B cell (primary cell): ENCODE data around the gene CTNNA3. TPM values are rescaled to one million over a fixed set of nuclear protein-coding genes. Genes with fewer than 3 reads are reported as not detected.

Experiments used
- ATAC-seq: fragments of 200-7000 bp; cut with Tn5 transposase; one replicate; pipeline ENCODE4 v1.10.0; 2021; ENCODE audit warnings: low read depth, mild to moderate bottlenecking, moderate number of reproducible peaks, moderate library complexity
- CTCF ChIA-PET: fragments of 350-600 bp; sonication (Branson Sonifier 250); formaldehyde crosslinking; loops from one replicate; lab custom pipeline; 2021; ENCODE audit warnings: antibody characterized with exemption, inconsistent platforms; lab: Charles Lee
- POLR2A ChIA-PET: fragments of 350-600 bp; sonication (Branson Sonifier 250); formaldehyde crosslinking; loops from one replicate; lab custom pipeline; 2021; ENCODE audit warnings: antibody characterized with exemption; lab: Charles Lee
- DNase-seq: peaks from one replicate; pipeline ENCODE4 v3.0.0; 2013
- H2AFZ ChIP-seq: 2 replicates; pipeline ENCODE4 v1.6.1; 2012; ENCODE audit warnings: mild to moderate bottlenecking, low read depth, low read length; ENCODE audit not compliant: insufficient read depth, poor library complexity, severe bottlenecking
- H3K27ac ChIP-seq, 2 donors: 1 replicate in 1 of 2; 2 replicates in 1 of 2; pipeline ENCODE4 v1.5.1; 2012 to 2013; ENCODE audit warnings: low read length in 2 of 2, mild to moderate bottlenecking in 2 of 2, moderate library complexity in 1 of 2
- H3K27me3 ChIP-seq, 4 experiments: fragments of 200-600 bp in 1 of 4; sonication (generic) in 1 of 4; replicated peaks in 1 of 4; 1 replicate in 2 of 4; 2 replicates in 2 of 4; pipeline versions ENCODE4 v1.6.1 to v1.7.0; 2013 to 2016; ENCODE audit warnings: low read length in 3 of 4, mild to moderate bottlenecking in 2 of 4, mixed read lengths in 1 of 4, moderate library complexity in 1 of 4; ENCODE audit not compliant: insufficient read depth in 4 of 4, control insufficient read depth in 3 of 4; ENCODE audit errors: control extremely low read depth in 1 of 4
- H3K36me3 ChIP-seq, 2 experiments: replicated peaks in 1 of 2; 1 replicate in 1 of 2; 2 replicates in 1 of 2; pipeline versions ENCODE4 v1.6.1 to v1.7.1; 2013; ENCODE audit warnings: low read length in 1 of 2; ENCODE audit not compliant: insufficient read depth in 2 of 2, control insufficient read depth in 1 of 2; ENCODE audit errors: control extremely low read depth in 1 of 2, extremely low read depth in 1 of 2
- H3K4me1 ChIP-seq, 2 donors: fragments of 200-600 bp in 1 of 2; sonication (generic) in 1 of 2; 1 replicate in 1 of 2; 2 replicates in 1 of 2; pipeline versions ENCODE4 v1.5.1 to v1.6.1; 2013 to 2017; ENCODE audit warnings: low read length in 2 of 2; ENCODE audit not compliant: control insufficient read depth in 2 of 2, insufficient read depth in 2 of 2
- H3K4me2 ChIP-seq: replicated peaks from 2 replicates; pipeline ENCODE3; 2012; ENCODE audit warnings: mild to moderate bottlenecking, low read depth, low read length; ENCODE audit not compliant: poor library complexity, severe bottlenecking
- H3K4me3 ChIP-seq, 5 experiments: fragments of 200-600 bp in 1 of 5; sonication (generic) in 1 of 5; 1 replicate in 3 of 5; 2 replicates in 2 of 5; pipeline versions ENCODE4 v1.5.1 to v1.7.0; 2011 to 2016; ENCODE audit warnings: low read length in 4 of 5, mild to moderate bottlenecking in 4 of 5, low read depth in 2 of 5, control low read depth in 1 of 5, moderate library complexity in 1 of 5; ENCODE audit not compliant: insufficient read depth in 1 of 5; ENCODE audit errors: control extremely low read depth in 1 of 5, extremely low read depth in 1 of 5
- H3K79me2 ChIP-seq: fragments of 200-600 bp; sonication (generic); one replicate; pipeline ENCODE4 v1.6.0; 2016; ENCODE audit warnings: low read length; ENCODE audit not compliant: control insufficient read depth, insufficient read depth
- H3K9ac ChIP-seq: fragments of 200-600 bp; sonication (generic); 2 replicates; pipeline ENCODE4 v1.6.1; 2017; ENCODE audit warnings: mild to moderate bottlenecking, low read length, moderate library complexity
- H3K9me3 ChIP-seq, 3 donors: one replicate each; pipeline versions ENCODE4 v1.6.1 to v1.7.1; 2013; ENCODE audit warnings: low read length in 2 of 3; ENCODE audit not compliant: control insufficient read depth in 2 of 3, insufficient read depth in 1 of 3; ENCODE audit errors: control extremely low read depth in 1 of 3
- H4K20me1 ChIP-seq: 2 replicates; pipeline ENCODE4 v1.6.0; 2012; ENCODE audit warnings: mild to moderate bottlenecking, low read length; ENCODE audit not compliant: insufficient read depth, control insufficient read depth, poor library complexity, severe bottlenecking
- H3K27ac Mint-ChIP-seq: one replicate; pipeline ENCODE4 v1.8.0; 2021; ENCODE audit warnings: mixed read lengths
- H3K27me3 Mint-ChIP-seq: one replicate; pipeline ENCODE4 v1.8.0; 2021; ENCODE audit warnings: mixed read lengths
- H3K4me1 Mint-ChIP-seq: one replicate; pipeline ENCODE4 v1.8.0; 2021; ENCODE audit warnings: mixed read lengths
- H3K4me3 Mint-ChIP-seq: one replicate; pipeline ENCODE4 v1.8.0; 2021; ENCODE audit warnings: mixed read lengths
- H3K9me3 Mint-ChIP-seq: one replicate; pipeline ENCODE4 v1.8.0; 2022; ENCODE audit warnings: mixed read lengths; ENCODE audit not compliant: insufficient read depth
- CTCF ChIP-seq: fragments of 200-600 bp; IDR thresholded peaks from one replicate; pipeline ENCODE4 v1.8.0; 2022; ENCODE audit warnings: antibody characterized with exemption, mild to moderate bottlenecking
- EZH2 ChIP-seq: IDR thresholded peaks from 2 replicates; pipeline ENCODE4 v1.6.1; 2012; ENCODE audit warnings: borderline replicate concordance, low read depth, mild to moderate bottlenecking, moderate library complexity, low read length; ENCODE audit not compliant: insufficient read depth, poor library complexity, severe bottlenecking
- WGBS: methylation state at CpG from one replicate; pipeline ENCODE4 v1.1.5; 2013; ENCODE audit warnings: missing lambda C conversion rate; ENCODE audit not compliant: insufficient coverage; 5-methylcytosine and 5-hydroxymethylcytosine counted together
- intact Hi-C: fragments of 100-400 bp; cut with micrococcal nuclease; formaldehyde crosslinking; loops from one replicate; pipeline ENCODE4 v1.10.0; 2022
- polyA plus RNA-seq: library from polyadenylated mRNA; depleted of rRNA; stranded (reverse); fragments of >200 nt; gene quantifications from 2 replicates; pipeline ENCODE4 v1.2.3, GENCODE V29; 2012
- total RNA-seq, 2 donors: library from RNA; stranded (reverse); fragments of 120-200 nt in 1 of 2; gene quantifications; 1 replicate in 1 of 2; 2 replicates in 1 of 2; pipeline versions ENCODE4 v1.2.3 to v1.2.4, GENCODE V29; 2013 to 2022

The CTNNA3 gene
- total and polyA plus RNA-seq, 2 donors (not counting 1 experiment from before 2014, with no cell fraction given) = 0.01 TPM; not detected in 1

- Histone ChIP-seq H3K79me2 (no peaks in the 10 kb centered on the region), H2AFZ (no peak overlapping the region), H3K27me3 (no peaks in the 10 kb centered on the region), H3K27ac (no peak overlapping the region), H3K36me3 (no peaks in the 10 kb centered on the region), H3K4me1 (no peaks in the 10 kb centered on the region), H3K9ac (no peak overlapping the region), H3K4me2 (no peak overlapping the region), H3K9me3 (no peaks in the 10 kb centered on the region), H3K4me3 (no peak overlapping the region), H4K20me1 (no peaks in the 10 kb centered on the region)
- H3K27ac Mint-ChIP-seq = no peak overlapping the region
- TF ChIP-seq CTCF (no peak), EZH2 (no peak)
- DNase-seq (no peak), ATAC-seq (no peak)
- no peaks in the 10 kb centered on the region for H3K4me1 Mint-ChIP-seq
- no peak overlapping the region for H3K4me3 Mint-ChIP-seq
- no peaks in the 10 kb centered on the region for H3K9me3 Mint-ChIP-seq
- intact Hi-C loops = no loop called here
- POLR2A ChIA-PET = no interaction called here
- CTCF ChIA-PET = no interaction called here
- no peaks in the 10 kb centered on the region for H3K27me3 Mint-ChIP-seq
- 100% methylated on average over 1 of the region's 3 CpGs for WGBS
Measured at GRCh38 chr10:67100951-67101350, 595.0 kb downstream of the CTNNA3 start.

GRCh38 chr10:67098461-67098860 lies 597.5 kb downstream of the CTNNA3 start:
- Histone ChIP-seq H3K27me3 (no peaks in the 10 kb centered on the region), H3K9me3 (no peaks in the 10 kb centered on the region), H3K4me3 (no peak overlapping the region), H3K36me3 (no peaks in the 10 kb centered on the region), H4K20me1 (no peaks in the 10 kb centered on the region), H3K27ac (no peak overlapping the region), H3K4me2 (no peak overlapping the region), H3K9ac (no peak overlapping the region), H3K79me2 (no peaks in the 10 kb centered on the region), H2AFZ (no peak overlapping the region), H3K4me1 (no peaks in the 10 kb centered on the region)
- H3K4me1 Mint-ChIP-seq = no peaks in the 10 kb centered on the region
- H3K27ac Mint-ChIP-seq = no peak overlapping the region
- no peak for DNase-seq
- no peaks in the 10 kb centered on the region for H3K27me3 Mint-ChIP-seq
- POLR2A ChIA-PET = no interaction called here
- TF ChIP-seq EZH2 = no peak
- TF ChIP-seq CTCF = no peak
- CTCF ChIA-PET = no interaction called here
- no peak for ATAC-seq
- intact Hi-C loops = no loop called here
- no peak overlapping the region for H3K4me3 Mint-ChIP-seq
- no peaks in the 10 kb centered on the region for H3K9me3 Mint-ChIP-seq
- WGBS = no CpG with 5 or more reads among the region's 2 CpGs
